ENCODE data around the gene AUNIP.

Gene AUNIP, protein sequence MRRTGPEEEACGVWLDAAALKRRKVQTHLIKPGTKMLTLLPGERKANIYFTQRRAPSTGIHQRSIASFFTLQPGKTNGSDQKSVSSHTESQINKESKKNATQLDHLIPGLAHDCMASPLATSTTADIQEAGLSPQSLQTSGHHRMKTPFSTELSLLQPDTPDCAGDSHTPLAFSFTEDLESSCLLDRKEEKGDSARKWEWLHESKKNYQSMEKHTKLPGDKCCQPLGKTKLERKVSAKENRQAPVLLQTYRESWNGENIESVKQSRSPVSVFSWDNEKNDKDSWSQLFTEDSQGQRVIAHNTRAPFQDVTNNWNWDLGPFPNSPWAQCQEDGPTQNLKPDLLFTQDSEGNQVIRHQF

DNA sequence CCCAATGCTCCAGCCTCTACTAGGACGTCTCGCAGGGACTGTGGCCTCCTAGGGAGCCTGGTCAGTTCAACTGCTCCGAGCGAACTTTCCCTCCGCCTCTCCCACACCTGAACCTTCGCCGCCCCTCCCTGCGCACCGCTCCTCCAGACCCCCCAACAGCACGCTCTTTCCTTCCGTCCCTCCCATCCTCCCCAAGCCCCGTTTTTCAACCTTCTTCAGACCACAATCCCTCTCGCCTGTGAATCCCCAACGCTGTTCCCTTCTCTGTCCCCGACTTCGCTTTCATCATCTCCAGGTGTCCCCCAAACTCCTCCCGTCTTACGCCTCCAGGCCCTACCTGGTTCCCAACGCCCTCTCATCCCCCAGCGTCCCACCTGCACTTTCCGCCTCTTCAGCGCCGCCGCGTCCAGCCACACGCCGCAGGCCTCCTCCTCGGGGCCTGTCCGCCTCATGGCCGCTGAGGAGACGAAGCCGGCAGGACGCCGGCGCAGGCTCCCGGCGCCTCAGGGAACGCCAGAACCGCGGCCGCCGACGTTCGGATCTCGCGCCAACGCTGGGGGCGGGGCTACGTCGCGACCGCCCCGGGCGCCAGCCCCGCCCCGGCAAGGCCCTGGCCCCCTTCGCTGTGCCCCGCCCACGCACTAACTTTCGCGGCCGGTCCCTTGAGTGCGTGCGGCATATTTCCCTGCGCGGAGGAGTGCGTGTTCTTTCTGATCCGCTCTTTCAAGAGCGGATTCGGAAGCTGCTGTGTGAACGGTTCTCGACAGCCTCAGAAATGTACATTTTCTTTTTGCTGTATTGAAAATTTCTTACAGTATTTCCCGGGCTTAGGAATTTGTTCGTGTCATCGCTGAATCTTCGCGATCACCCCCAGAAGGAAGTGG, at the start of gene AUNIP:
Gene AUNIP (minus strand): TSS at position 552 of the 884 bp plus-strand sequence. CDS start 100 bp downstream, at position 452.
- TF ChIP-seq GATA1 (IDR thresholded peaks at IDR 0.05; ENCODE audit: low read depth, low read length) (no peak), POLR2A (IDR thresholded peaks at IDR 0.05; ENCODE audit: low read length) (peak; percentile 89)
- DNase-seq: peak; percentile 94 to 96

DNA sequence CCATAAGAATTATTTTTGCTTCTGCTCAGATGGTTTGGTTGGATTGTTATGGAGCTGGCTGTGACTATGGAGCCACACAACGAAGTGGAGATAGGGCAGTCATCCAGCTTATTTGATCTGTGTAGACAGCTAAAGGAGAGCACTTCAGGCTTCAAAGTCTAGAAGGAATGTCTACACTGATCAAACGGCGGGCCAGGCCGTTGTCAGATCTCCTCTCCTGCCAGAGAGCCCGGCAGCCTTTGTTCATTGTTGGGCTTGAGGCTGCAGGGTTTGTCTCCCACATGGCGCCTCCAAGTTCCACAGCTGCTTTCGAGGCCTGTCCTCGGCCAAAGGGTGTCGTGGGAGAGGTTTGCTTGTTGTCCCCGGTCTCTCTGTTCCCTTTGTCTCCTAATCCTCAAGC, 49.8 kb upstream of the AUNIP start:
- no peak for DNase-seq
- TF ChIP-seq POLR2A (IDR thresholded peaks at IDR 0.05; ENCODE audit: low read length): no peak
- no peak for TF ChIP-seq GATA1 (IDR thresholded peaks at IDR 0.05; ENCODE audit: low read depth, low read length)

DNA sequence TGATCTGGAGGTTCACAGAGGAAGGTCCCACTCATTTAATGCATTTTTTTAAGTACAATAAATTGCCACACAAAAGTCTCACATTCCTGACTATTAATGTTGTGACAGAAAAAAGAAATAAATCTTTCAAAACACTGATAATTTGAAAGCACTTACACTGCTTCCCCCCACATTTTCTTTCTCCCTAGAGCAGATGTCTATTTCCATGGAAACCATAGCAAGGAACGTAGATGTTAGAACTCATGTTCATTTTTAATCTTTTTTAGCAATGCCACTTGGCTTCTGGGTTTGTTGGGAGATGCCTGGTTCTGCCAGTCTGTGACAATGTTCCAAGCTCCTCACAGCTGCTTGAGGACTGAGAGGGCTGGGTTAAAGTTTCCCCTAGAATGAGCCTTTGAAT, 48.9 kb upstream of the AUNIP start:
- no peak for DNase-seq

DNA sequence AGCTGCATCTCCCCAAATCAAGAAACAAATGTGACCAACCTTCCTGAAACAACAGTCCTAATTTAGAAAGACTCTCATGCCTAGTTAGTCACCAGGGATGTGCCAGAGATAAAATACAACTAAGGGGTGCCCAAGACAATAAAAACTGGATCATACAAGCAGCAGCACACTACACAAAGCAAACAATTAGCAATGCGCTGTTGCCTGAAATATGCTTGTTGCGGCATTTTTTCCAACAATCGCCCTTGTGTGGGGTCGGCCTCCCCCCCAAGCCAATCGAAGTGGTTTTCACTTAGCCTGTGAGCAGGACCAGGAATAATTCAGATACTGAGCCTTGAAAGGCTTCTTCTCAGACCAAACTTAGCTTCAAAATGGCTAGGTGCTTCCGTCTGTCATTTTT, 48.3 kb upstream of the AUNIP start:
- DNase-seq: no peak
- no peak for TF ChIP-seq GATA1 (IDR thresholded peaks at IDR 0.05; ENCODE audit: low read depth, low read length)
- no peak for TF ChIP-seq POLR2A (IDR thresholded peaks at IDR 0.05; ENCODE audit: low read length)

More for the DNA sequence above, 48.9 kb upstream of the AUNIP start:
- TF ChIP-seq GATA1 (IDR thresholded peaks at IDR 0.05; ENCODE audit: low read depth, low read length) (no peak), POLR2A (IDR thresholded peaks at IDR 0.05; ENCODE audit: low read length) (no peak)

DNA sequence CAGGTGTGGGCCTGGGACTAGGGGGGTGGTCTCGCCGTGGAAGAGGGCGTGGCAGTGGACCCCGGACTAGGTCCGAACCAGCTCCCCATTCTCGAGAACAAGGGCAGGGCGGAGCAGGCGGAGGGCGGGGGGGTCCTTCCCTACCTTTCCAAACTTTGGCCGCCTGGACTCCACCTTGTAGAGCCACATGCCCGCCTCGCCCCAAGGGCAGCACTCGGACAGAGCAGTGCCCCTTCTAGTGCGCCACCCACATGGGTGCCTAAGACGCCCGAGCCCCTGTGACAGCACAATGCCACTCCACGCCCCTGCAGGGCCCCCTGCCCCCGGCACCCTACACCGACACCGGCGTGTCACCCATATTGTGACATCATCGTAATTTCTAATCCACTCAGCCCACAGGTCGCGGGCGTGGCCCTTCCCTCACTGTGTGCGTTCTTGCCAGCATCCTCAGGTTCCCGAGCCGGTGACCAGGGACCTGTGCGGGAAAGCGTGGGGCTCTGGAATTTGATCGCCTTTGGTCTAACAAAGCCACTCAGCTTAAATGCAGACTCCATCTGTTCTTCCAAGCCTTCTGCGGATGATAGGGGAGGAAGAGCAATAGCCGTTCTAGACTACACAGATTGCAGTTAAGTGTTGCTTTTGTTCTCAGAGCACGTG, 47.5 kb upstream of the AUNIP start:
- TF ChIP-seq GATA1 (IDR thresholded peaks at IDR 0.05; ENCODE audit: low read depth, low read length): no peak
- no peak for TF ChIP-seq POLR2A (IDR thresholded peaks at IDR 0.05; ENCODE audit: low read length)
- peak in 1 of 2 experiments; percentile 65 for DNase-seq

DNA sequence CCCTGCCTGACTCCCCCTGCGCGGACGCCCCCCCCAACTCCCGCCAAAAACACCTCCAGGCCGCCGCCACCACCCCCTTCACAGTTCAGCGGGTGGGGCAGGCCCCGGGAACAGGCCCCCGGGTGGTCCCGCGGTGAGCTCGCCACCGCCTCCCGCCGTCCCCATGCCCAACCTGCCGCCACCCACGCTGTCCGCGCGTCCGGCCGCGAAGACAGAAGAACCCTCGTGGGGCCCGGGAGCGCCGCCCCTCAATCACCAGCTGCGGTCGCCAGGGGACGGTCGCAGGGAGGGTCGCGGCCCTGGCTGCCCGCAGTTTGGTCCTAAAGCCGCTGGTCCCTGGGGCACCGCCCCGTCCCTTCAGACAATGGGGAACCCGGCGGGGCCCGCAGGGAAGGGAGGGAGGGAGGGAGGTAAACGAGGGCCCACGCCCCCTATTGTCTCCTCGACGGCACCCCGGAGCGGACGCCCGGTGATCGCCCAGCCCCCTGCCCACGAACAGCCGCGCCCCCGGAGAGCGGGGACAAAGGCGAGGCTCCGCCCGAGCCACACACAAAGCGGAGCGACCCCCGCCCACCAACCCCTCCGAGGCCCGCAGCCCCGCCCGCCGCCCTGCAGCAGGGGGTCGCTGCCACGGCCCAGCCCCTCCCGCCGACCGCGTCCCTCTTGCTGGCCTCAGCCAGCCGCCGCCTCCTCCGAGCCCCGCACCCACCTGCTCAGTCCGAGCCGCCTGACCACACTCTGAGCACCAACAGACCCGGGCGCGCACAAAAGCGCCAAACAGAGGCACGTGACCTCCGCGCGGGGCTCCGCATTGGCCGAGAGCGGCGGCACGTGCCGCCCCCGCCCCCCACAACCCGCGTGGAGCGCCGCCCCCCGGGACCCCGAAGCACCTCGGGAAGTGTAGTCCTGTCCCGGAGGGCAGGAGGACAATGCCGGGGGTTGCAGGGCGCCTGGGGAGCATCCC, 46.7 kb upstream of the AUNIP start, which contains the start of gene STMN1:
Gene STMN1 (minus strand): TSS at position 740 of the 964 bp plus-strand sequence. CDS start 1,743 bp downstream, outside the sequence.
- TF ChIP-seq POLR2A (IDR thresholded peaks at IDR 0.05; ENCODE audit: low read length) (peak; percentile 68), GATA1 (IDR thresholded peaks at IDR 0.05; ENCODE audit: low read depth, low read length) (no peak)
- DNase-seq: peak; percentile 95

DNA sequence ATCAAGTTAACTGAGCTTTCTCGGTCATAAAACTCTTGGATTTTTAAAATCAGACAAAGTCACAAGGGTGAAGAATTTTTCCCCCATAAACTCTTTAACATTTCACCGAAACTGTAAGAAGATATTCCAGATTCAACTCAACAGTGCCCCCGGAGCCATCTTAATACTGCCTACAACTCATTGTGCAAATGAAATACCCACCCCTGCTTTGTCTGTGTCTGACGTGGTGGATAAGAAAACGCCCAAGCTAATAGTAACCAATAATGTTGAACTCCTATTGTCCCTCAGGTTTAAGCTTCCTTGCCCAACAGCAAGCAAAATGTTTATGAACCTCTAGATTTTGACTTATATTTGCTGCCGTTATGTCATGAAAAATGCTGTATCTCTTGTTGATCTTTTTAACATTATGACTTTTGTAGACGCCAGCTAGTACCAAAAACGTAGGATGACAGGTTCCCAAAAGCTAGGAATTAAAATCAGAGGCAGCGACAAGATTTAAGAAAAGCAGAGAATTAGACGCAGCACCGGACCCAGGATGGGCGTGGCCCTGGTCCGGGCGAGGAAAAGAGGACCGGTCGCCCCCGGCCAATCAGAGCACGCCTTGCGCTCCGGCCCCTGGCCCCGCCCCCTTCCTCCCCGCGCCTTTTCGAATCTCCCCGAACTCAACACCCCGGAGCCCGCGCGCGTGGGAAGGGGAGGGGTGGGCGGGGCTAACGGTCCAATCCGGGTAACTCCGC, 45.9 kb upstream of the AUNIP start:
- TF ChIP-seq GATA1 (IDR thresholded peaks at IDR 0.05; ENCODE audit: low read depth, low read length) (no peak), POLR2A (IDR thresholded peaks at IDR 0.05; ENCODE audit: low read length) (no peak)
- DNase-seq: peak; percentile 97

DNA sequence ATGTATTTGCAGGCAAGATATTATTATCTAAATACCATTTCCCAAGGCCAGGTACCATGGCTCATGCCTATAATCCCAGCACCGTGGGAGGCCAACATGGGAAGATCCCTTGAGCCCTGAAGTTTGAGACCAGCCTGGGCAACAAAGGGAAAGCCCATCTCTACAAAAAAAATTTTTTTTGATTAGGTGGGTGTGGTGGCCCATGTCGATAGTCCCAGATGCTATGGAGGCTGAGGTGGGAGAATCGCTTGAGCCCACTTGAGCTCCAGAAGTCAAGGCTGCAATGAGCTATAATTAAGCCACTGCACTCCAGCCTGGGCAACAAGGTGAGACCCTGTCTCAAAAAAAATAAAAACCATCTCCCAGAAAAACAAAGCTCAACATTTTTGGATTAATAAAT, 44.7 kb upstream of the AUNIP start:
- DNase-seq: no peak
- no peak for TF ChIP-seq GATA1 (IDR thresholded peaks at IDR 0.05; ENCODE audit: low read depth, low read length)
- TF ChIP-seq POLR2A (IDR thresholded peaks at IDR 0.05; ENCODE audit: low read length): no peak

DNA sequence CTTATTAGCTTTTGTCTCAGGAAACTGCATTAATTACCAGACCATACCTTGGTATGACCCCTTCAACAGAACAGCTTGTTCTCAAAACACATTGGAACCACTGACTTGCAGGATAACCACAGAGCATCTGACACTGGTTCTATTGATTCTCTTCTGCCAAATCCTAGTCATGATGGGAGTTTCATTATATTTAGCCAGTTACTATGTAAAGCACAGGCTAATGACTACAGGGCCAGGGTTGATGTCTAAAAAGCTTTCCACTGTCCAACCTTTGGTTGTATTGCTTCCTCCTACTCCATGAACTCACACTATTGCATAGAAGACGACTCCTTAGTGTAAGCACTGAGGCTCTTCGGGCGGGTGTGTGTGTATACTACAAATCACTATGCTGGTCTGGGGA, 43.2 kb upstream of the AUNIP start:
- no peak for TF ChIP-seq POLR2A (IDR thresholded peaks at IDR 0.05; ENCODE audit: low read length)
- DNase-seq: no peak

DNA sequence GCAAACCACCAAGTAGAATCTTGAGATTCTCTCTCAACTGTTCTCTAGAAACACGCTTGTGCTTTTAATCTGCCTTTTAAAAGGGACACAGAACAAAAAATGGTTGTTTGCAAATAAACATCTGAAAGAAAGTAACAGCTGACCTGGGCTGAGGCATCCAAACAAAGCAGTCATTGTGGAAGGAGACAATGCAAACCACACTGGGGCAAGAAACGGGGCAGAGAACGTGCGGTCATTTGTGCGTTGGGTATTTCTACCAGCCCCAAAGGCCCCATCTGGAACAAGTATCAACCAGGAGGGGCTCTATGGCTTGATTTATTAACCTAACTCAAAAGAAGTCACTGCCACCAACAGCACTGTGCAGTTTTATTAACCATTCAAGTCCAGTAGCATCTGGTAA, 41.0 kb upstream of the AUNIP start:
- no peak for DNase-seq
- no peak for TF ChIP-seq GATA1 (IDR thresholded peaks at IDR 0.05; ENCODE audit: low read depth, low read length)
- no peak for TF ChIP-seq POLR2A (IDR thresholded peaks at IDR 0.05; ENCODE audit: low read length)

DNA sequence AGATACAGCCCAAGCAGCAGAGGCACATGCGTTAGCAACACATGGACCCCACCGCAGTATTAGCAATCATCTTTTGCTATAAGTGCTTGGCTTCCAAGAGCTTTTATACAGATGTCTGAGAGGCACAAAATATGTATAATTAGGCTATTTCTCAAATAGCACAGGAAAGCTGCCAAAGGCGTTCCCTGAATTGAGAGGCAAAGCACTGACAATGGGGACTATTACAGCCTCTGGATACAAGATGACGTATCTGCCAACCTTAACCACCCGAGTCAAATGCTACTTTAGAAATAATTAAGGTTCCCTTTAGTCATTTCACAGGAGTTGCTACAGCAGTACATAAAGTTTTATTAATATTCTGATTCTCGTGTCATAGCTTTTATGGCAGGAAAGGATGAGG, 40.5 kb upstream of the AUNIP start:
- DNase-seq: no peak
- TF ChIP-seq POLR2A (IDR thresholded peaks at IDR 0.05; ENCODE audit: low read length) (no peak), GATA1 (IDR thresholded peaks at IDR 0.05; ENCODE audit: low read depth, low read length) (no peak)
